Skeletal muscle cell (primary cell): ENCODE measurements around the gene SFT2D3.

Experiments used
- DNase-seq: peaks from one replicate; pipeline ENCODE4 v3.0.0-alpha.2; 2010; ENCODE audit warnings: low read depth
- H3K4me3 ChIP-seq: 2 replicates; pipeline ENCODE4 v1.5.1; 2011; ENCODE audit warnings: low read depth, mild to moderate bottlenecking, control low read depth, low read length, moderate library complexity

The SFT2D3 gene

DNA sequence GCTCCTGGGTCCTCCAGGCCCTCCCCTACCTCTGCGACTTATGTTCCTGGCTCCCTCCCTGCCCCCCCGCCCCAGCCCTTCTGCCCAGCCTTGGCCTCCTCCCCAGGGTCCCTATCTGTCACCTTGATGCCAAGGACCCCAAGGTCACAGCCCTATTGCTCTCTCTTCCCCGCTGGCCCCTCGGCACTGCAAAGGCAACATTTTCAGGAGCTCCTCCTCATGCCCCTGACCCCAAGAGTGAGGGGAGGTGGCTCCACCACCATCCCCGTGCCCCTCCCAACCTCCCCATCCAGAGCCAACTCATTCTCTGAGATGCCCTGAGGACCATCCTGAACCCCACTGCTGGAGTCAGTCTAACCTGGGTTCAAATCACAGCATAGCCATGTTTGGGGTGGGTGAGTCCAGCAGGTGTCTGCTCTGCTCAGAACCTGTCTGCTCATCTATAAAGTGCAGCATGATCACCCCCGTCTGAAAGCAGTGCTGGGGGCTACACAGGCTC lies 37.7 kb upstream of the SFT2D3 start:
- H3K4me3 ChIP-seq, result no peak overlapping the region
- no peak for DNase-seq

DNA sequence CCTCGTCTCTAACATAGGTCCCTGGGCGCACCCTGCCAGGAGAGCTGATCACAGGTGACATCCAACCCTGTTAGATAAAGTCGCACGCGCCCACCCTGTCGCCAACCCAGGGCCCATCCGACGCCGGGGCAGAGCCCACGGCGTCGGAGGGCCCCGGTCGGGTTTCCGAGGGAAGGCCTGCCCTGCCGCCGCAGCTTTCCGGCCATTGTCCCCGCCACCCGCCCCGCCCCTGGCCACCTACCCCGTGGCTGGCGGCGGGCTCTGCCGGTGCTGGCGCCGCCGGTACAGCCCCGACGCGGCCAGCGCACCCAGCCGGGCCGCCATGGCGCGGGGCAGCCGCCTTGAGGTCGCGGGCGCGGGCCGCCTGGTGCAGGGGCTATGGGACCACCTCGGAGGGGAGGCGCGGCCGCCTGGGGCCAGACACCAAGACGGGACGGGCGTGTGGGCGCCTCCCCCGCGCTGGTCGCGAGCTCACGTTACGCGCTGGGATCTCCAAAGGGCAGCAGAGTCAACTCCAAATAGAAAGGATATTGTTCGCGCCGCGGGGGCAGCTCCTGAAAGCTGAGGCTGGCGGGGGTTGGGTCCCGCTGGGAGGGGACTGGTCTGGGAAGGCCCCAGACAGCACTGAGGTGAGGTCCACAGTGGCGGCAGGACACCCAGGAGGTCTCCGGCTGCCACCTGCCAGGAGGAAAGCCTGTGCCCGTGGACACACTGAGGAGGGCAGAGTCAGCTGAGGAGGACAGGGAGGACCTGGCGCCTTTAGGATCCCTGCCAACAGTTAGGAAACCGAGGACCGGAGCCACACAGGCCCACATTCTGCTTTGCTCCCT lies 37.0 kb upstream of the SFT2D3 start:
- H3K4me3 ChIP-seq, result no peak overlapping the region
- DNase-seq, result no peak

DNA sequence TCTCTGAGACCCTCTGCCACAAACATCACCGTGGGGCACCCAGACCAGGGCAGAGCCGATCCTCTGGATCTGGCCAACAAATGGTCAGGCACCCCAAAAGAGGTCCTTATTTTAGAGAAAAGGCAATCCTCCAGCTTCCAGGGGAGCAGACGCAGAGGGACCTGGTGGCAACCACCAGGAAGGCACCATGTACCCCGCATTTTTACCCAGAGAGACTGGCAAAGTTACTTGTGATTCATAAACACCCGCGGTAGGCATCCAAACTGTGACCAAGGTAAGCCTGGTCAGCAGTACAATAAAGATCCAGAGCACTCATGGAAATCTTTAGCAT lies 36.4 kb upstream of the SFT2D3 start:
- no peak overlapping the region for H3K4me3 ChIP-seq
- no peak for DNase-seq

DNA sequence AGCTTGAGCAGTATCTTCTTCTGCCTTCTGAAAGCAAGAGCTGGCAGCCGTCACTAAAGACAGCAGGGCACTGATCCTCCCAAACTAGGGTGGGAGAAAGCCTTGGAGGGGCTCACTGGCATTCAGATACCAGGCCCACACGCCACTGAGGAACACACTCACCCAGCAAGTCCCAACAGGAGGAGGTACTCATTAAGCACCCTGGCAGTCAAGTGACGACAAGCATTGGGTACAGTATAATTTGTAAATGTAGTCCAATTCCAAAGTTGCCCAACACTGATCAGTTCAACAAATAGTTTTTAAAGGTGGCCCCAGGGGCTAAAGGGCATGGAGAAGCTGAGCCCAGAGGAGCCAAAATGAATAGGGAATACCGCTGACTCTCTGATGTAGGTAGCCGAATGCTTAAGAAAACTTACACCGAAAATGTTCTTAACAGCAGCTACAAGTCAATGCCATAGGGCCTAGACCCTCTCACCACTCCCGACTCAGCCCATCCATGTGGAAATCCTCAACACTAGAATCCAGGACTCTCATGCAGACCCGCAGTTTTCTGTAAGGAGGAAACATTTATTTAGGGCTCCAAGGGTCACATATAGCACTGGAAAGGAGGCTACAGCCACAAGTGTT lies 35.9 kb upstream of the SFT2D3 start:
- DNase-seq, result no peak
- H3K4me3 ChIP-seq, result no peak overlapping the region

DNA sequence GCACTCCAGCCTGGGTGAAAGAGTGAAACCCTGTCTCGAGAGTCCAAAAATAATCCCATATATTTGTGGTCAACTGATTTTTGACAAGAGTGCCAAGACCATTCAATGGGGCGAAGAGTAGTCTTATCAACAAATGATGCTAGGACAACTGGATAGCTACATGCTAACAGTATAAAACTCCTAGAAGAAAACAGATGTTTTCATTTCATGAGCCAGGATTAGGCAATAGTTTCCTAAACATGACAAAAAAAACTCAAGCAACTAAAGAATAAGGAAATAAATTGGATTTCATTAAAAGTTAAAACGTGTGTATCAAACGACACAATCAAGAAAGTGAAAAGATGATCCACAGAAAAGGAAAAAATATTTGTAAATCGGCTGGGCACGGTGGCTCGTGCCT lies 32.2 kb upstream of the SFT2D3 start:
- DNase-seq, result no peak
- no peak overlapping the region for H3K4me3 ChIP-seq

DNA sequence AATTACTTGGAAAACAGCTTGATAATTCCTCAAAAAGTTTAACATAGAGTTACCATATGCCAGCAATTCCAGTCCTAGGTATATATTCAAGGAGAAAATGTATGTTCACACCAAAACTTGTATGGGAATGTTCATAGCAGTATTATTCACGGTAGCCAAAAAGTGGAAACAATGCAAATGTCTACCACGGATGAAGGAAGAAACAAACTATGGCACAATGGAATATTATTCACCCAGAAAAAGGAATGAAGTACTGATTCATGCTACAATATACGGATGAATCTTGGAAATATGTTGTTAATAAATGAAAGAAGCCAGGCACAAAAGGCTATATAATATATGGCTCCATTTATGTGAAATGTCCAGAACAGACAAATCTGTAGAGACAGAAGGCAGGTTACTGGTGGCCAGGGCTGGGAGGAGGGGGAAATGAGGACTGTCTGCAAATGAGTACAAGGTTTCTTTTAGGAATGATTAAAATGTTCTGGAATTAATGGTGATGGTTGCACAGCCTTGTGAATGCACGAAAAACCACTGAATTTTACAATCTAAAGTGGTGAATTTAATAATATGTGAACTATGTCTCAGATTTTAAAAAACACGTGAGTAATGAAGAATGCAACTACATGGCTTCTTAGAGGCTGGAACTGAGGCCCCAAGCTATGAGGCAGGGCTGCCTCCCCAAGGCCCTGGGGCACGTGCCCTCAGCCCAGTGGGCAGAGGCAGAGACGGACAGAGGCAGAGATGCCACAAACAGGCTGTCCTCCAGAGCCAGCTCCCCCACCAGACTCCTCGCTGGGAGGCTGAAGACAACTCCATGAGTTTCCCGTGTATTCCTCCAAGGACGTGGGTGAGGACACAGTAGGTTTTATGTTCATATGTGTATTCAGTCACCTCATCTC lies 31.0 kb upstream of the SFT2D3 start:
- no peak for DNase-seq

DNA sequence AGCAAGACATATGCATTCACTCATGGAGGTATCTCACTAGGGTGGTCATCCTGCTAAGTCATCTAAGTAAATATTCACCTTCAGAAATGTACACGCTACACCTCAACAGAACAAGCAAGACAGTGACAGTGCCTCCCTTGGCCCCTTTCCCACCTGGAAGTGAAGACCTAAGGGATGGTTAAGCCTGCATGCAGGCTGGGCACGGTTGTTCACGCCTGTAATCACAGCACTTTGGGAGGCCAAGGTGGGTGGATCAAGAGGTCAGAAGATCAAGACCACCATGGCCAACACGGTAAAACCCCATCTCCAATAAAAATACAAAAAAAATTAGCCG lies 30.4 kb upstream of the SFT2D3 start:
- no peak overlapping the region for H3K4me3 ChIP-seq
- no peak for DNase-seq

More for the DNA sequence above, 31.0 kb upstream of the SFT2D3 start:
- no peak overlapping the region for H3K4me3 ChIP-seq

DNA sequence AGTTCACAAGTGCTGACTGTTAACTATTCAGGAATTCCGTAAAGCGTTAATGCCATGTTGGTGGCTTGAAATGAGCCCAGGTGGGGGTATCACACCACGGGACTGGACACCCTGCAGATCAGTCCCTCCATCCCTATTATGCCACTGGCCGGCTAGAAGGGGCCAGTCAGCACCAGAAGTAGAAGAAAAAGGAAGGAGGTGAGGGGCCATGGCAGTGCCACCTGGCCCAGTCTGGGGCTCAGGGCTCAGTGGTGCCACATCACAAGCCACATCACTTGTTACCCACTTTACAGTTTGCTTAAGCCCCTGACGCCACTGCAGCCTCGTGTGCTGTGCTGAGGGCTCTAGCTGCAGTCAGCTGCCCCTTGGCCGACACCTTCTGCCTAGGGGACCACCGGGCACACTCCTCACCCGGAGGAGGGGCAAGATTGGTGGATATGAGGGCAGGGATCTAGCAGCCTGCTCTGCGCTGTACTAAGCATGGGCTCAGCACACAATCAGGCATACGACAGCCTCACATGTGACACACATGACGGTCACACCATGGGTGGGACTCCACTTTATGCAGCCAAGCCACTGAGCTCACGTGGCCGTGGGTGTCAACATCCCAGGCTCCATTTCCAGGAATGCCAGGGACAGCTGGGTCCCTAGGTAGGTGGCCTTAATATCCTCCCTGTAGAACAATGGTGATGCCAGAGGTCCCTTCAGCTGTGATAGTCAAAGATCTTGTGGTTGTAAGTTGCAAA lies 29.6 kb upstream of the SFT2D3 start:
- DNase-seq, result no peak
- H3K4me3 ChIP-seq, result no peak overlapping the region

DNA sequence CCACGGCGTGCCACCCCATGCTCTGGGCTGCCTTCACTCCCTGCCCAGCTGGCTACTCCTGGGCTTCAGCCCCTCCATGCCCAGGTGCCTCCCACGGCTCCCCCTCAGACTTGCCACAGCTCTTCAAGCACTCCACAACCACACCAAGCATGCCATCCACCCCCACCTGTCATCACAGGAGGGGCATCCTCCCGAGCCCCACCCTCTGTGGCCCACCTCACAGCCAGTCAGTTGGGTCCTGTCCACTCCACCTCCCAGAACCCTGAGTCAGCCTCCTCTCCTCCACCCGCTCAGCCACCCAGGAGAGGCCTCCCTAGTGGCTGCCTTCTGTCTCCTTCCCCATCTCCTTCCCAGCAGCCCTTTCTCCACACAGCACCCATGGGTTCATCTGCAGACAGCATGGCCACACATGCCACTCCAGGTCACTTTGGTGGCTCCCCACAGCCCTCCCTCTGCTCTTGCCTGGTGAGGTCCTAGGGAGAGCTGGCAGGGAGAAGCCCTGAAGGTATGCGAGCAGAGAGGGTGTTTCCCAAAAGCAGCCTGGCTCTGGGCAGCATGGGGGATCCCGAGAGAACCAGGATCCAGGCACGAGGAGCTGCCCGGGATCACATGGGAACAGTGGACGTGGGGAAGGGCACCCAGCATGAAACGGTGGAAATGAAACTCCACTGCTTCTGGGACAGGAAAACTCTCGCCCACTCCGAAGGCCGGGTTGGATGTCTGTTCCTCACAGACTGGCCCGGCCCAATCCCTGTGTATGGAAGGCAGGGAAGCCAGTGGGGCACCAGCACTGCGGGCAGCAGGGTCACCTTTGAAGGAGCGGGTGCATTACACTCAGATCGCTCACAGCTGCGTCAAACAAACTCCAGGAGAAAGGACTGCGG lies 28.7 kb upstream of the SFT2D3 start:
- DNase-seq, result no peak
- no peak overlapping the region for H3K4me3 ChIP-seq

DNA sequence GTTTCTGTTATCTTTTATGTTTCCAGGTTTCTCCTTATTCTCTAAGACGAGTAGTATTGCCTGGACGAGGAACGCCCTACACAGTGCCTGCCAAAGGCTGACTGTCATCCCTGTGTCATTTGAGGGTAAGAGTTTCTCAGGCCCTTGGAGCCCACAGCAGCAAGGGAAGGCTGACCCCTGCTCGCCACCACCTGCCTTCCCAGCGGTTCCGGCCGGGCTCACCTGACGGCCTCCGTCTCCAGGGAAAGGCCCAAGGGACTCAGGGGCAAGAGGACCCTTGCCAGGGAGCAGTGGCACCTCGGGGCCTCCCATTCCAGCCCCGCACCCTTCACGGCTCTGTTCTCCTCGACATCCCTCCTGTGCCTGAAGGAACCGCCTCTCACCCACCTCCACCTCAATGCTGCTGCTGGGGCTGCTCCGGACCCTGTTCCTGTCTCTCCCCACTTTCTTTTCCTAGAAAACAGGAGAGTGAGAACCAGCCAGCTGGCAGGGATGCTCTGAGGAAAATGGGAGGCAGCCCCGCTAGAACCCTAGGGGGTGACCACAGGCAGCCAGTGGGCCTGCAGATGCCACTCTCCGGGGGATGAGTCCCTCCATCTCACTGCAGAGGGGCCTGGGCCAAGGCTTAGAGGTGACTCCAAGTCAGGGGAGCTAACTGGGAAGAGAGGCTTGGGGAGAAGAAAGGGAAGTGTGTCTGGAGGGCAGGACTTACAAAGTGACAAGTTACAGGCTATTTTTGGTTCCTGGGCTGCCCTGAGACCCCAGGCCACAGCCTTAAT lies 27.8 kb upstream of the SFT2D3 start:
- DNase-seq, result no peak
- no peak overlapping the region for H3K4me3 ChIP-seq

DNA sequence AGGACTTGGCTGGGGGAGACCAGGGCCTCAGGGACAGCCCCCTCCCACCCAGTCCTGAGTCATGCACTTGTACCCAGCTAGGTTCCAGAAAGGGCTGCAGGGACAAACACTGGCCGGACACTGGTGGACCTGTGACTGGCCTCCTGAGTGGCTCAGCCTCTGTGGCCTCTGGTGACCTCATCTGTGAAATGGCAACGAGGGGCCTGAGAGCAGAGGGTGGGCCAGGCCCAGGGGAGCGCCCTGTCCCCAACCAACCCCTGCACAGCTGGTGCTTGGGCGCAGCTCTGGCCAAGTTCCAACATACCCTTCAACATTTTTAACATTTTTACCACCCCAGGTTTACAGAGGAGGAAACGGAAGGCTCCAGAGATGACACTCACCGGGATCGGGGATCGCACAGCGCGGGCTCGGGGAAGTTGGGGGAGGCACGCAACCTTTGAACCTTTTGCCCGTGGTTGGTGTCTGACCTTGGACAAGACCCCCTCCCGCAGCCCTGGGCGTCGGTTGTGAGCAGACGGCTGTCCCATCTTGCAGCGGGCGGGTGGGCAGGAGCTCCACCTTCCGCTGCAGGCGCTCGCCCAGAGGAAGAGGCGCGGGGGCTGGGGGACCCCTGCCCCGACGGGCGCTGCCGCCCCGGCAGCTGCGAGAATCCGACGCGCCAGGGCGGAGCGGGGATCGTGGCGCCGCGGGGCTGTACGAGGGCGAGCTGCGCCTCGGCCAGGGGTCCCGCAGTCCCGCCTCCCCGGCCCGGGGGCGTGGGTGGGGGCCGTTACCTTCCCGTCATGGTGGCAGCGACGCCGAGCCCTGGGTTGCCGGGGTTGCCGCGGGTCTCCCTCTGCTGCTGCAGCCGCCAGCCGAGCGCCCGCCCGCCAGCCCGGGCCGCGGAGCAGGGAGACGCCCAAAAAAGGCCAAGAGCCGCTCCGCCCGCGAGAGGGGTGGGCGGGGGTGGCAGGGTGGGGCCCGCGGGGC lies 26.8 kb upstream of the SFT2D3 start:
- H3K4me3 ChIP-seq, result peak overlapping the region; percentile 43
- DNase-seq, result no peak

DNA sequence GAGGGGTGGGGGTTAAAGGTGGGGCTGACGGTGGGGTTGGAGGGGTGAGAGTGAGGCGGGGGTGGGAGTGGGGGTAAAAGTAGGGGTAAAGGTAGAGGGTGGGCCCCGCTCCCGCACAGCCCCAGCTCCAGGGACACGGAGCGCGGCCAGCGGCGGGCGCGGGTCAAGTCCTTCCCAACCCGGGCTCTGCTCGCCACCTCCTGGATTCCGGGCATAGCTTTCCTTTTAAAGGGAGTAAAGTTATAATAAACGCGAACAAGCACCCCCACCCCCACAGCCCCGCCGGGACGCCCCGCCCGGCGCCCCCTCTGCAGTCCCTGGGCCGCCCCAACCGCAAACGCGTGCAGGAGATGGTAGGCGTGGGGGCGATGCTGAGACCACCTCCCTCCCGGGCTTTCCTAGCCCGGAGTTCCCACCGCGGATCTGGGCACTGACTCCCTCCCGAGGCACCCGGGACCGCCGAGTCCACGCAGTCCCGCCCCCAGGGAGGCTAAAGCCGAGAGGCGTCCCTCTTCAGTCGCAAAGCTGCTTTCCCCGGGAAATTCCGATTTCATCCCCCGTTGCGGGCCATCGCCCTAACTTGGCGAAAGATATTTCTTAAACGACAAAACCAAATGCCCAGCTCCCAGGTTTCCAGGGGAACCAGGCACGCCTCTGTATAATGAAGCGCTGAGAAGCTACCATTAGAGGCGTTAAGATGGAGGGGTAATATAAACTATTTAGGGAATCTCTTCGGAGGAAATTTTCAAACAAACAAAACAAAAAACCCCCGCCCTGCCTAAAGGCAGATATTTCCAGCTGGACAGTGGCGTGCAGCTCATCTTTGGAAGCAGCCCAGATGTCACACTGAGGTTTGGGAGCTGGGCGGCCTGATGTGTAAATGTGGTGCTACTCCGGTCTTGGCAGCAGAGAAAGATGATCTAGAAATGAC lies 25.7 kb upstream of the SFT2D3 start, which contains the start of gene LIMS2:
Gene LIMS2 (minus strand): TSS at position 200 of the 931 bp plus-strand sequence. CDS start 506 bp downstream, outside the sequence.
- DNase-seq, result no peak
- peak within 1 kb of the TSS; percentile 52 for H3K4me3 ChIP-seq

DNA sequence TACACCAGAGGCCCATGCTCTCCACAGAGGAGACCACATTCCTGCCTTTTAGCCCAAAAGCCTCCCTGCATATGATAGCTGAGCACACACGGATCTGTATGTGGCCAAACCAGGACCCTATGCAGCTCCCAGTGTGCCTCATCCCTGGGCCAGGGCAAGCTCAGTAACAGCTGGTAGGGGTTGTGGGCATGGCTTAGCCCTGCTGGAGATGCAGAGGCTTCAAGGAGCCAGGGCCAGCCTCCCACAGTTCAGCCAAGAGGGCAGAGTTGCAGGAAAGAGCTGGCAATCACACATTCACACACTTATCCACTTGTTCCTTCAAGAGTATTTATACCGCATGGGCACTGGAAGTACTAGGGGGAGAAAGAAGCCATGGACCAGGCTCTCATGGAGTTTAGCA lies 24.4 kb upstream of the SFT2D3 start:
- no peak for DNase-seq
- no peak overlapping the region for H3K4me3 ChIP-seq

DNA sequence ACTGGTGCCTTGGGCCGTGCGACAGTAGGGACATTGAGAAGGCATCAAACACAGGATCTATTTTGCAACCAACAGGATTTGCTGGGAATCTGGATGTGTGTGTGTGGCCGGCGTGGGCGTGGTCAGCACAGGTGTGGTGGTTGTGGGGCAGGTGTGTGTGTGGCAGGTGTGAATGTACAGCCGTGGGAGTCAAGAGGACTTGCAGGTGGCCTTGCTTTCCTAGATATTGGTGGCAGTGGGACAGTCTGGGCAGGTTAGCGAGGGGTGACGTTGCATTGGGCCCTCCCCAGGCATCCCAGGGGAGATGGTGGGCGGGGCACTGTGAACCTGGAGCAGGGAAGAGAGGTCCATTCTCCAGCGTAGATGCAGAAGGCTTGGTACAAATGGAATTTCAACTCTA lies 22.8 kb upstream of the SFT2D3 start:
- no peak for DNase-seq
- no peak overlapping the region for H3K4me3 ChIP-seq

DNA sequence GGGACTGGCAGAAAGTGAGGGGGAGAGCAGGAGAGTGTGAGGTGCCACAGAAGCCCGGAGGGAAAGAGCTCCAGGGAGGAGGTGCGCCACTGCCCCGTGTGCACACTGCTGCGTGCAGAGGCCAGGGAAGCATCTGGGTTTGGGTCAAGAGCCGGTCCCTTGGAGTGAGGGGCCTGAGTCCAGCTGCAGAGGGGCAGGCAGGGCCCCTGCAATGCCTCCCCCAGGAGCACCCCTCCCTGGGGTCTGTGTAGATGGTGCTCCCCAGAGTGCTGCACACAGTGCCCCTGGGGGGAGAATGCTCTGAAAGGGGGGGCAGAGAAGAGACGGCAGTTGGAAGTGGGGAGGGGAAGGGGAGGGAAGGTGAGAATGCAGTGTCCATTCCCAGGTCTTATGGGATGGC lies 22.3 kb upstream of the SFT2D3 start:
- no peak overlapping the region for H3K4me3 ChIP-seq
- DNase-seq, result no peak
